ENCODE measurements around the gene FBXL4. TPM values are rescaled to one million over a fixed set of nuclear protein-coding genes. Genes with fewer than 3 reads are reported as not detected.

FBXL4 gene
- total and polyA plus RNA-seq, 2 experiments from 2014 or later, result 7.2 to 12.7 TPM

DNA sequence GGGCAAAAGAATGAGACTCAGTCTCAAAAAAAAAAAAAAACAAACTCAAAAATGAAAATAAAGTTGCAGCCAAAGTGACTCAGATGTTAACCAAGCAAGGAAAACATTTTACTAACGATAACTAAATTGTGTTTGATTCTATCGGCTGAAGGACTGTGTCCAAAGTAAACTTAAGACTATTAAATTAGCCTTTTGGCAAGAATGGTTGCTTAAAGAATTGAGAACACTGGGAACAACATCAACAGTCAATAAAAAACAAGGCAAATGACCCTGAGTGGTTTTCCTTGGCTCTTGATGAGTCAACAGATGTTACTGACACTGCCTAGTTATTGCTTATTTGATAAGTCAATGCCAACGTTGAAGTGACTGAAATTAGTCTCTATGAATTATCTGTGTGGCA lies 76.7 kb downstream of the FBXL4 start:
- DNase-seq (ENCODE audit: low read depth in 1 of 2, low spot score in 1 of 2), result peak in 1 of 2 donors; percentile 36
- Histone ChIP-seq H3K27ac (no peak overlapping the region), H3K4me3 (no peak overlapping the region), H3K9me3 (ENCODE audit: low read depth) (no peaks in the 10 kb centered on the region), H3K36me3 (peaks cover 4% of the 10 kb centered on the region), H3K4me1 (ENCODE audit: low read depth) (no peaks in the 10 kb centered on the region), H3K27me3 (no peaks in the 10 kb centered on the region)
- TF ChIP-seq, protein P1, sequence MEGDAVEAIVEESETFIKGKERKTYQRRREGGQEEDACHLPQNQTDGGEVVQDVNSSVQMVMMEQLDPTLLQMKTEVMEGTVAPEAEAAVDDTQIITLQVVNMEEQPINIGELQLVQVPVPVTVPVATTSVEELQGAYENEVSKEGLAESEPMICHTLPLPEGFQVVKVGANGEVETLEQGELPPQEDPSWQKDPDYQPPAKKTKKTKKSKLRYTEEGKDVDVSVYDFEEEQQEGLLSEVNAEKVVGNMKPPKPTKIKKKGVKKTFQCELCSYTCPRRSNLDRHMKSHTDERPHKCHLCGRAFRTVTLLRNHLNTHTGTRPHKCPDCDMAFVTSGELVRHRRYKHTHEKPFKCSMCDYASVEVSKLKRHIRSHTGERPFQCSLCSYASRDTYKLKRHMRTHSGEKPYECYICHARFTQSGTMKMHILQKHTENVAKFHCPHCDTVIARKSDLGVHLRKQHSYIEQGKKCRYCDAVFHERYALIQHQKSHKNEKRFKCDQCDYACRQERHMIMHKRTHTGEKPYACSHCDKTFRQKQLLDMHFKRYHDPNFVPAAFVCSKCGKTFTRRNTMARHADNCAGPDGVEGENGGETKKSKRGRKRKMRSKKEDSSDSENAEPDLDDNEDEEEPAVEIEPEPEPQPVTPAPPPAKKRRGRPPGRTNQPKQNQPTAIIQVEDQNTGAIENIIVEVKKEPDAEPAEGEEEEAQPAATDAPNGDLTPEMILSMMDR (IDR thresholded peaks at IDR 0.05; ENCODE audit: low read depth, low read length), result no peak

DNA sequence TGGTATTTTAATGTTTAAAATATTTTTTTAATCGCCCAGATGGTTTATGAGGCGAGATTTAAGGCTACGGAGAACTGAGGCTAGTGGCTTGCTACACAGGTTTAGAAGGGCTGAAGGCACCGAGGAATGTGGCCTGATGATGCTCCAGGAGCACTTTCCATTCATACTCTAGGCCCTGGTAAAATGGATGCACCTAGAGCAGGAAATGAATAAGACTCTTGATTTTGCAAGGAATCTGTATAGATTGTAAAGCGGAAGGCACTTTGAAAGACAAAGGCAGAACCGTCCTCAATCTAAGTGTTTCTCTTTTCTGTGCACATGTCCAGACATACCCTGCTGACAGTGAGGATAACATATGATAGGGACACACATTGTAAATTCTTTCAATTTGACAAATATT lies 83.2 kb downstream of the FBXL4 start:
- Histone ChIP-seq H3K27me3 (no peaks in the 10 kb centered on the region), H3K36me3 (no peaks in the 10 kb centered on the region), H3K4me1 (ENCODE audit: low read depth) (no peaks in the 10 kb centered on the region), H3K9me3 (ENCODE audit: low read depth) (no peaks in the 10 kb centered on the region), H3K27ac (no peak overlapping the region), H3K4me3 (no peak overlapping the region)
- DNase-seq (ENCODE audit: low read depth in 1 of 2, low spot score in 1 of 2), result no peak
- TF ChIP-seq, protein P1 (IDR thresholded peaks at IDR 0.05; ENCODE audit: low read depth, low read length), result no peak

DNA sequence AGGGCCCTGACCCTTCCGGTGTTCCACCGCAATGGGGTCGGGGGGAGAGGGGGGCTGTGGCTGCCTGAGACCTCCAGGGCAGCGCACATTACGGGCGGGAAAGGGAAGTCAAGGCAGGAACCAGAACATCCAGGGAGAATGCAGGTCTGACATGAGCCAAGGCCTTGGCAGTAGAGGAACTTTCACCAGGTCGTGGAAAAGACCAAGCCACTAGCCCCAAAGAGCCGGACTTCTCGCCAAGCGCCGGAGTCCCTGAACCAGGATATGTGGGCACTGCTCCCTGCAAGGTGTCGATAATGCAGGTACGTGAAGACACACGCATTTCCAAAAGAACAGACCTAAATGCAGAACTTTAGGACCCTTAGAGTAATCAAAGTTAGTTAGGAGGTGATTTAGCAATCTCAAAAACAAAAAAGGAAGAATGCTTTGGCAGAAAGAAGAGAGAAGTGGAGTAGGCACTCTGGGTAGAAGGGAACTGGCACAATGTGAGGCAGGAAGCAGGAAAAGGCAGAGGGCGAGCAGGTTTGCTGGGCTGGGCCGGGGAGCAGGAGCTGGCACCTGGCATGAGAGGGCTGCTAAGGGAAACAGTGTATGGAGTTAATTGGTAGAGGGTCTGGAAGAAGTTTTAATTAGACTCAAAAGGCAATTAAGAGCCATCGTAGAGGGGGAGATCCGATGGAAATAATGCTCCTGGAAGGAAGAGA lies 99.1 kb downstream of the FBXL4 start:
- Histone ChIP-seq H3K27me3 (peaks cover 51% of the 10 kb centered on the region), H3K4me3 (no peak overlapping the region), H3K27ac (no peak overlapping the region)

DNA sequence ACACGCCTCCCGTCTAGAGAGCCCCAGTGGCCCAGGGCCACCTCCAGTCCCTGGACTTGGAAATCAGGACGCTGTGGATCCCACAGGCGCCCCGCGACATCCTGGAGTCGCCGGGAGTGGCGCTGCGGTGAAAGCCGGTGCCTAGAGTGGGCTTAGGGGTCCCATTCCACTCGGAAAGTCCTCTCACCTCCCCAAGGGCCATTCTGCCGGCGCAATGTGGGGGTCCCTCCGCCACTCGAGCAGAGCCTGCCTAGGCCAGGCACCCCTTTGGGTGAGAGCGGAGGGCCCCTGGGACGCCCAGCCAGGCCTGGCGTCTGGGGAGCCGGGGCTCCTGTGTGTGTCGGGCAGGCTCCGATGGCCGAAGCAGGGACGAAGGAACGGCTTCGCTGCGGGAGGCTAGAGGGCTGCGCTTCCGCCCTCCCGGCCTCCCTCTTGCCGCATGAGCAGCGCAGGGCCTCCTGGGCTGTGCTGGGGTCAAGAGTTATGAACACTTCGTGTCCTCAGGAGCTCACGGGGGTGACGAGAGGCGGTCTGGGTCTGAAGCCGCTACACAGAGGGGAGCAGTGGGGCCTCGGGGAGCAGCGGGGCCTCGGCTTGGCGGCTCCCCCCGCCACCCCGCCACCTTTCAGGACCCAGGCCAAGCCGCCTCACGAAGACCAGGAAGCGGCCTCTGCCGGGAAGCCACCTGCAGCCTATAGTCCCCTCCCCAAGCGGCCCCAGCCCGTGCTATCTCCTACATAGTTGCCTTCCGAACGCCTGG lies 99.8 kb downstream of the FBXL4 start:
- peak; percentile 22 to 34 for DNase-seq (ENCODE audit: low read depth in 1 of 2, low spot score in 1 of 2)

More for the DNA sequence above, 99.1 kb downstream of the FBXL4 start:
- Histone ChIP-seq H3K36me3 (no peaks in the 10 kb centered on the region), H3K4me1 (ENCODE audit: low read depth) (peaks cover 13% of the 10 kb centered on the region), H3K9me3 (ENCODE audit: low read depth) (no peaks in the 10 kb centered on the region)
- TF ChIP-seq, protein P1 (IDR thresholded peaks at IDR 0.05; ENCODE audit: low read depth, low read length), result no peak
- DNase-seq (ENCODE audit: low read depth in 1 of 2, low spot score in 1 of 2), result no peak

DNA sequence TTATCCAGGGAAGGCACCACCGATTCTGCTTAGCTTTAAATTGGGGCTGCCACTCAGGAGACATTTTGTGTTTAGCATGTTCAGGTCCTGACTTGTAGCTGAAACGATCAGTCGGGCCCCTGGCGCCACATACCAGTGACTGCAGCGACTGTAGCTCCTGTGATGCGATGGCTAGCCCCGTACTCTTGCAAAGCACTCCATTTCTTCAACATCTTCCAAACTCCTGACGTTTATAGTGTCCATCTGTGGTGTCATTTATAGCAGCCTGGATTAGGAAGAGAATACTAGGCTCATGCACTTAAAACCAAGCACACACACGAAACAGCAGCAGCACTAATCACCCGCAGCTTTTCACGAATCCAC lies 100.3 kb downstream of the FBXL4 start:
- Histone ChIP-seq H3K4me1 (ENCODE audit: low read depth) (peaks cover 13% of the 10 kb centered on the region), H3K4me3 (no peak overlapping the region), H3K27me3 (peaks cover 64% of the 10 kb centered on the region), H3K27ac (no peak overlapping the region), H3K36me3 (no peaks in the 10 kb centered on the region), H3K9me3 (ENCODE audit: low read depth) (no peaks in the 10 kb centered on the region)
- TF ChIP-seq, protein P1 (IDR thresholded peaks at IDR 0.05; ENCODE audit: low read depth, low read length), result no peak
- no peak for DNase-seq (ENCODE audit: low read depth in 1 of 2, low spot score in 1 of 2)

More for the DNA sequence above, 99.8 kb downstream of the FBXL4 start:
- Histone ChIP-seq H3K9me3 (ENCODE audit: low read depth) (no peaks in the 10 kb centered on the region), H3K27ac (no peak overlapping the region), H3K27me3 (peaks cover 58% of the 10 kb centered on the region), H3K36me3 (no peaks in the 10 kb centered on the region), H3K4me3 (no peak overlapping the region), H3K4me1 (ENCODE audit: low read depth) (peaks cover 13% of the 10 kb centered on the region)
- TF ChIP-seq, protein P1 (IDR thresholded peaks at IDR 0.05; ENCODE audit: low read depth, low read length), result no peak

Measured in cardiac muscle cell (in vitro differentiated cells and primary cell).